Astrocyte (in vitro differentiated cells and primary cell): ENCODE results near the gene FAM217A. TPM values are rescaled to one million over a fixed set of nuclear protein-coding genes. Genes with fewer than 3 reads are reported as not detected.

ENCODE experiments used
- DNase-seq: peaks from one replicate; pipeline ENCODE4 v3.0.0-alpha.2; 2010; ENCODE audit warnings: low read depth
- FAIRE-seq: peaks from 2 replicates; lab custom pipeline; 2011; peaks lifted over from hg19 to GRCh38; lab: Jason Lieb, UNC
- H2AFZ ChIP-seq: 2 replicates; pipeline ENCODE4 v1.6.0; 2012; ENCODE audit warnings: low read depth, low read length, inconsistent platforms
- H3K27ac ChIP-seq: 2 replicates; pipeline ENCODE4 v1.5.1; 2011; ENCODE audit warnings: low read depth, low read length, inconsistent platforms
- H3K27me3 ChIP-seq: 2 replicates; pipeline ENCODE4 v1.6.0; 2011; ENCODE audit warnings: low read length, inconsistent platforms; ENCODE audit not compliant: insufficient read depth
- H3K36me3 ChIP-seq: 2 replicates; pipeline ENCODE4 v1.5.1; 2011; ENCODE audit warnings: low read length, inconsistent platforms; ENCODE audit not compliant: insufficient read depth
- H3K4me1 ChIP-seq: 2 replicates; pipeline ENCODE4 v1.5.1; 2011; ENCODE audit warnings: low read length, inconsistent platforms; ENCODE audit not compliant: insufficient read depth
- H3K4me2 ChIP-seq: 2 replicates; pipeline ENCODE4 v1.6.0; 2012; ENCODE audit warnings: low read length, inconsistent platforms
- H3K4me3 ChIP-seq: 2 replicates; pipeline ENCODE4 v1.5.1; 2011; ENCODE audit warnings: low read depth, mild to moderate bottlenecking, low read length, inconsistent platforms; ENCODE audit not compliant: insufficient read depth
- H3K79me2 ChIP-seq: 2 replicates; pipeline ENCODE4 v1.6.0; 2012; ENCODE audit warnings: mild to moderate bottlenecking, low read length, inconsistent platforms; ENCODE audit not compliant: insufficient read depth
- H3K9ac ChIP-seq: 2 replicates; pipeline ENCODE4 v1.6.0; 2012; ENCODE audit warnings: mild to moderate bottlenecking, low read length, inconsistent platforms
- H3K9me3 ChIP-seq: 2 replicates; pipeline ENCODE4 v1.5.1; 2012; ENCODE audit warnings: low read depth, mild to moderate bottlenecking, low read length, inconsistent platforms; ENCODE audit not compliant: insufficient read depth
- H4K20me1 ChIP-seq: 2 replicates; pipeline ENCODE4 v1.6.0; 2012; ENCODE audit warnings: low read length, inconsistent platforms; ENCODE audit not compliant: insufficient read depth
- H3K27ac Mint-ChIP-seq: one replicate; pipeline ENCODE4 v1.8.0; 2021; ENCODE audit warnings: mild to moderate bottlenecking, mixed read lengths; ENCODE audit not compliant: unreplicated experiment
- H3K27me3 Mint-ChIP-seq: one replicate; pipeline ENCODE4 v1.8.0; 2021; ENCODE audit warnings: low read depth, mixed read lengths; ENCODE audit not compliant: unreplicated experiment
- H3K36me3 Mint-ChIP-seq: one replicate; pipeline ENCODE4 v1.8.0; 2021; ENCODE audit warnings: low read depth, mixed read lengths; ENCODE audit not compliant: unreplicated experiment
- H3K4me1 Mint-ChIP-seq: one replicate; pipeline ENCODE4 v1.8.0; 2021; ENCODE audit warnings: low read depth, mixed read lengths; ENCODE audit not compliant: unreplicated experiment
- H3K4me3 Mint-ChIP-seq: one replicate; pipeline ENCODE4 v1.8.0; 2021; ENCODE audit warnings: mild to moderate bottlenecking, moderate library complexity, mixed read lengths; ENCODE audit not compliant: unreplicated experiment
- H3K9me3 Mint-ChIP-seq: one replicate; pipeline ENCODE4 v1.8.0; 2021; ENCODE audit warnings: mild to moderate bottlenecking, mixed read lengths; ENCODE audit not compliant: unreplicated experiment
- CTCF ChIP-seq: IDR thresholded peaks from 2 replicates; pipeline ENCODE4 v1.5.1; 2011; ENCODE audit warnings: low read depth, mild to moderate bottlenecking, inconsistent platforms, low read length, moderate library complexity; ENCODE audit not compliant: insufficient read depth
- EZH2 ChIP-seq: IDR thresholded peaks from 2 replicates; pipeline ENCODE4 v1.6.1; 2012; ENCODE audit warnings: mild to moderate bottlenecking, low read length, inconsistent platforms; ENCODE audit not compliant: insufficient read depth
- total RNA-seq: library from RNA; stranded (reverse); gene quantifications from 2 replicates; pipeline ENCODE4 v1.2.1, GENCODE V29; 2021

The FAM217A gene
- total RNA-seq, 1 donor from 2014 or later = not detected

DNA sequence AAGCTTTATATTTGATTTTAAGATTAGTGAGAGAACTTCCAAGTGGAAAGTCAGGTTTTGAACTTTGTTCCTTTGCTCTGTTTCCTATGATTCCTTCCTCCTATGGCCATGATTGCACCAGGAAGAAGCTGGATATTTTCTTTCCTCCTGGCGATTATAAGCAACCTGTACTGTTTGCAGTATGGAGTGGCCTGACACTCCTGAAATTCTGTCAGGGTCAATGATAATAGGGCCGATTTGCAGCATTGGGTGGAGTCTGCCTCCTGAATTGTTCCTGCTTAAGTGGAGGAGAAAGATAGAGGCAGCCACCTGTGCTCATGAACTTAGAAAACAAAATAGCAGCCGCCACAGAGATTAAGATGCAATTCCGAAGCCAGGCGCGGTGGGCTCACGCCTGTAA, 9.8 kb upstream of the FAM217A start:
- no peak for TF ChIP-seq CTCF
- TF ChIP-seq EZH2 = no peak
- H3K4me2 ChIP-seq = no peak overlapping the region
- no peaks in the 10 kb centered on the region for H4K20me1 ChIP-seq
- Mint-ChIP-seq H3K4me1 (no peaks in the 10 kb centered on the region), H3K27me3 (peaks cover 12% of the 10 kb centered on the region), H3K4me3 (no peak overlapping the region), H3K9me3 (no peaks in the 10 kb centered on the region), H3K27ac (no peak overlapping the region), H3K36me3 (no peaks in the 10 kb centered on the region)
- H2AFZ ChIP-seq = no peak overlapping the region
- no peak overlapping the region for H3K27ac ChIP-seq
- no peak overlapping the region for H3K9ac ChIP-seq
- no peaks in the 10 kb centered on the region for H3K79me2 ChIP-seq
- no peak overlapping the region for H3K4me3 ChIP-seq
- DNase-seq (no peak), FAIRE-seq (no peak)
- H3K36me3 ChIP-seq = no peaks in the 10 kb centered on the region
- H3K9me3 ChIP-seq = no peaks in the 10 kb centered on the region
- no peaks in the 10 kb centered on the region for H3K27me3 ChIP-seq
- no peaks in the 10 kb centered on the region for H3K4me1 ChIP-seq

- FAIRE-seq = no peak
- no peak overlapping the region for H3K4me3 Mint-ChIP-seq
- no peaks in the 10 kb centered on the region for H3K36me3 ChIP-seq
- H3K27ac Mint-ChIP-seq = no peak overlapping the region
- H3K27ac ChIP-seq = no peak overlapping the region
- H3K27me3 ChIP-seq = no peaks in the 10 kb centered on the region
- no peaks in the 10 kb centered on the region for H3K36me3 Mint-ChIP-seq
- no peak overlapping the region for H3K9ac ChIP-seq
- no peak overlapping the region for H3K4me2 ChIP-seq
- H3K79me2 ChIP-seq = no peaks in the 10 kb centered on the region
- no peaks in the 10 kb centered on the region for H3K9me3 ChIP-seq
- H3K27me3 Mint-ChIP-seq = peaks cover 9% of the 10 kb centered on the region
- TF ChIP-seq EZH2 = no peak
- no peak overlapping the region for H2AFZ ChIP-seq
- H3K9me3 Mint-ChIP-seq = no peaks in the 10 kb centered on the region
- H3K4me3 ChIP-seq = no peak overlapping the region
- H3K4me1 Mint-ChIP-seq = no peaks in the 10 kb centered on the region
- peak; percentile 37 for DNase-seq
- no peaks in the 10 kb centered on the region for H3K4me1 ChIP-seq
- no peaks in the 10 kb centered on the region for H4K20me1 ChIP-seq
These were observed 6.4 kb upstream of the FAM217A start for GRCh38 chr6:4085332-4085700.

- FAIRE-seq (no peak), DNase-seq (no peak)
- no peaks in the 10 kb centered on the region for H3K79me2 ChIP-seq
- TF ChIP-seq EZH2 = no peak
- TF ChIP-seq CTCF = no peak
- Mint-ChIP-seq H3K4me3 (no peak overlapping the region), H3K9me3 (no peaks in the 10 kb centered on the region), H3K27me3 (peaks cover 9% of the 10 kb centered on the region), H3K4me1 (no peaks in the 10 kb centered on the region), H3K27ac (no peak overlapping the region), H3K36me3 (no peaks in the 10 kb centered on the region)
- H3K4me2 ChIP-seq = peak overlapping the region; percentile 4
- peak overlapping the region; percentile 19 for H2AFZ ChIP-seq
- H3K4me1 ChIP-seq = no peaks in the 10 kb centered on the region
- H3K27me3 ChIP-seq = no peaks in the 10 kb centered on the region
- no peaks in the 10 kb centered on the region for H4K20me1 ChIP-seq
- no peak overlapping the region for H3K27ac ChIP-seq
- H3K9me3 ChIP-seq = no peaks in the 10 kb centered on the region
- no peak overlapping the region for H3K4me3 ChIP-seq
- no peaks in the 10 kb centered on the region for H3K36me3 ChIP-seq
- no peak overlapping the region for H3K9ac ChIP-seq
These were observed 5.8 kb upstream of the FAM217A start for GRCh38 chr6:4084444-4085331.
